Nephron (organoid): Measurements from ENCODE around the gene GCHFR.

ENCODE experiments used
- H3K27ac Mint-ChIP-seq, 3 experiments: 2 replicates each; pipeline ENCODE4 v1.8.0; 2020; ENCODE audit warnings: mixed read lengths in 3 of 3, mild to moderate bottlenecking in 2 of 3, moderate library complexity in 1 of 3
- H3K27me3 Mint-ChIP-seq: 2 replicates; pipeline ENCODE4 v1.8.0; 2021; ENCODE audit warnings: low read depth, mild to moderate bottlenecking, moderate library complexity, mixed read lengths
- H3K36me3 Mint-ChIP-seq: 2 replicates; pipeline ENCODE4 v1.8.0; 2020; ENCODE audit warnings: low read depth, mixed read lengths
- H3K4me1 Mint-ChIP-seq: 2 replicates; pipeline ENCODE4 v1.8.0; 2020; ENCODE audit warnings: mixed read lengths
- H3K4me3 Mint-ChIP-seq, 3 experiments: 2 replicates each; pipeline ENCODE4 v1.8.0; 2020; ENCODE audit warnings: mild to moderate bottlenecking in 3 of 3, mixed read lengths in 3 of 3, moderate library complexity in 2 of 3
- H3K9me3 Mint-ChIP-seq: 2 replicates; pipeline ENCODE4 v1.8.0; 2020; ENCODE audit warnings: mixed read lengths
- TF ChIP-seq, protein P1 (sequence below), 3 experiments: fragments of 200-600 bp; sonication (generic); IDR thresholded peaks; one replicate each; pipeline ENCODE4 v1.5.0; 2021; ENCODE audit warnings: antibody characterized with exemption in 3 of 3; ENCODE audit not compliant: unreplicated experiment in 3 of 3

The GCHFR gene

DNA sequence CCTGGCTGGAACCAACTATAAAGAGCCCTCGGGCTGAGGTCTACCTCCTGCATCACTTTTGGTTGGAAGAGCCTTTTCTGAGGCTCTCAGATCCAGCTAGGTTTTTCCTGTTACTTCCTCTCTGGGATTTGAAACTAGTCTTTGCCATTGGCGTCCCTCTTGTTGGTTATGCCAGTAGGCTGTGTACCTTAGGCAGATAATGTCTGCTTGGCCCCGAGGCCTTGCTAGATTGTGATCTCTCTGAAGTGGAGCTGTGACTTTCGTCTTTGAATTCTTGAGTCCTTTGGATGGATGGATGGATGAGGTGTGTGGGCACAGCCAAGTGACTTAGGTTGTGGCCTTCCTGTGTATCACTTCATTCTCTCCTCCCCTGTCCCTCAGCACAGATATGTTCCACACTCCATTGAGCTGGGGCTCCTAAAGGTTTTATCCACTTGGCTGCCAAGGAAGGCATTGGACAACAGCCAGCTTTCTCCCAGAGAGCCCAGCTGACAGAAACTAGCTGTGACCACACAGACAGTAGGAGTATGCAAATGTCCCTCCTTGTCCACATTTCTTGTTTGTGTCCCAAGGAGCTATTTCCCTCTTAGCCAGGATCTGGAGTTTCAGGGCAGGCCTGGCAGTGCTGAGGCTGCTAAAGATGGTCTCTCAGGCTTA is 51.3 kb downstream of the GCHFR start:
- Mint-ChIP-seq H3K9me3 (no peaks in the 10 kb centered on the region), H3K4me3 (no peak overlapping the region), H3K4me1 (peaks cover 9% of the 10 kb centered on the region), H3K27ac (peak overlapping the region; percentile 59 to 79 (median 61)), H3K36me3 (peaks cover 7% of the 10 kb centered on the region), H3K27me3 (no peaks in the 10 kb centered on the region)
- TF ChIP-seq, protein P1, sequence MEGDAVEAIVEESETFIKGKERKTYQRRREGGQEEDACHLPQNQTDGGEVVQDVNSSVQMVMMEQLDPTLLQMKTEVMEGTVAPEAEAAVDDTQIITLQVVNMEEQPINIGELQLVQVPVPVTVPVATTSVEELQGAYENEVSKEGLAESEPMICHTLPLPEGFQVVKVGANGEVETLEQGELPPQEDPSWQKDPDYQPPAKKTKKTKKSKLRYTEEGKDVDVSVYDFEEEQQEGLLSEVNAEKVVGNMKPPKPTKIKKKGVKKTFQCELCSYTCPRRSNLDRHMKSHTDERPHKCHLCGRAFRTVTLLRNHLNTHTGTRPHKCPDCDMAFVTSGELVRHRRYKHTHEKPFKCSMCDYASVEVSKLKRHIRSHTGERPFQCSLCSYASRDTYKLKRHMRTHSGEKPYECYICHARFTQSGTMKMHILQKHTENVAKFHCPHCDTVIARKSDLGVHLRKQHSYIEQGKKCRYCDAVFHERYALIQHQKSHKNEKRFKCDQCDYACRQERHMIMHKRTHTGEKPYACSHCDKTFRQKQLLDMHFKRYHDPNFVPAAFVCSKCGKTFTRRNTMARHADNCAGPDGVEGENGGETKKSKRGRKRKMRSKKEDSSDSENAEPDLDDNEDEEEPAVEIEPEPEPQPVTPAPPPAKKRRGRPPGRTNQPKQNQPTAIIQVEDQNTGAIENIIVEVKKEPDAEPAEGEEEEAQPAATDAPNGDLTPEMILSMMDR (IDR thresholded peaks at IDR 0.05; ENCODE audit: unreplicated experiment in 3 of 3): no peak
